Measurements from ENCODE around the gene ADAP1. TPM values are rescaled to one million over a fixed set of nuclear protein-coding genes. Genes with fewer than 3 reads are reported as not detected.
"Not testable (repeated sequence)": the region's sequence is repeated elsewhere in the genome, so short reads cannot be mapped to it uniquely, and the experiment has no call there.

ADAP1 gene
- total RNA-seq, 2 experiments from 2014 or later = 34.6 to 40.9 TPM

DNA sequence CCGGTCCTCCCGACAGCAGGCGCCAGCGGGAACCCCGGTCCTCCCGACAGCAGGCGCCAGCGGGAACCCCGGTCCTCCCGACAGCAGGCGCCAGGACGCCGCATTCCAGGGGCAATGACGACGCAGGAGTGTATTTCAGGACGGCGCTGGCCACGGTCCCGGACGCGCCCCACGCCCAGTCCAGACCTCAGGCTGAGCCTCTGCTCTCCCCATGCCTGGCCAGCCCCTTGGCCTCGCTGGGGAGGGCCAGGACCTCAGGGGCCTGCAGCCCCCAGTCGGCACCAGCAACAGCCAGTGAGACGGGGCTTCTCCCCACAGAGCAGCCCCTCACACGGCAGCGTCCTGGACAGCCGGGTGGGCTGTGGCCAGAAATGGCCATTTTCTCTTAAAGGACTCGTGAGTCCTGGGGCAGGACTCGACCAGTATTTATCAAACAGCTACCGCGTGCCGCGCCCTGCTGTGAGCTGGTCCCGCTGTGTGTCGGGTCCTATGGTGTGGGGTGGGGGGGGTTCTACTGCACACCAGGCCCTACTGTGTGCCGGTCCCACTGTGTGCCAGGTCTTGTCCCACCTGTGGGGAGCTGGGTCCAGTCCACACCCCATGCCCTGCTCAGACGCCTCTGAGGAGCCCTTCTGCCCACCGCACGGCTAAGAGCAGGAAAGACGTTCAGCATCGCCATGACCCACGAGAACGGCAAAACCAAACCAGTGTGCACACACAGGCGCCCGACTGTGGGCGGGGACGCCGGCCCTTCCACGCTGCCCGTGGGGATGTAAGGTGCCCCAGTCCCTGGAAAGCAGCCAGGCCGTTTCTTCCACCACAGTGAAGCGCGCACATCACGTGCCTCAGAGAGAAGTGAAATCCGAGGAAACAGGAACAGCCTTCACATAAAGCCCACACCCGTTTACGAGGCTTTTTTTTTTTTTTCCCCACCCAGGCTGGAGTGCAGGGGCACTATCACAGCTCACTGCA lies 44.8 kb downstream of the ADAP1 start:
- ATAC-seq (no peak), DNase-seq (no peak)
- no peaks in the 10 kb centered on the region for H3K27me3 Mint-ChIP-seq
- TF ChIP-seq, protein P1, sequence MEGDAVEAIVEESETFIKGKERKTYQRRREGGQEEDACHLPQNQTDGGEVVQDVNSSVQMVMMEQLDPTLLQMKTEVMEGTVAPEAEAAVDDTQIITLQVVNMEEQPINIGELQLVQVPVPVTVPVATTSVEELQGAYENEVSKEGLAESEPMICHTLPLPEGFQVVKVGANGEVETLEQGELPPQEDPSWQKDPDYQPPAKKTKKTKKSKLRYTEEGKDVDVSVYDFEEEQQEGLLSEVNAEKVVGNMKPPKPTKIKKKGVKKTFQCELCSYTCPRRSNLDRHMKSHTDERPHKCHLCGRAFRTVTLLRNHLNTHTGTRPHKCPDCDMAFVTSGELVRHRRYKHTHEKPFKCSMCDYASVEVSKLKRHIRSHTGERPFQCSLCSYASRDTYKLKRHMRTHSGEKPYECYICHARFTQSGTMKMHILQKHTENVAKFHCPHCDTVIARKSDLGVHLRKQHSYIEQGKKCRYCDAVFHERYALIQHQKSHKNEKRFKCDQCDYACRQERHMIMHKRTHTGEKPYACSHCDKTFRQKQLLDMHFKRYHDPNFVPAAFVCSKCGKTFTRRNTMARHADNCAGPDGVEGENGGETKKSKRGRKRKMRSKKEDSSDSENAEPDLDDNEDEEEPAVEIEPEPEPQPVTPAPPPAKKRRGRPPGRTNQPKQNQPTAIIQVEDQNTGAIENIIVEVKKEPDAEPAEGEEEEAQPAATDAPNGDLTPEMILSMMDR (IDR thresholded peaks at IDR 0.05) = no peak
- H3K27ac Mint-ChIP-seq = no peak overlapping the region
- no peaks in the 10 kb centered on the region for H3K9me3 Mint-ChIP-seq
- intact Hi-C loops (cut with micrococcal nuclease) = loop anchor here (5.0 kb wide), 3 partner anchors 38 to 63 kb away; no protein-coding TSS in a partner anchor
- H3K36me3 Mint-ChIP-seq (ENCODE audit: low read depth) = peaks cover 6% of the 10 kb centered on the region
- CTCF ChIA-PET = interaction anchor here (0.6 to 2.8 kb wide), 12 partner anchors 10 to 135 kb away, joined by 3 to 11 read pairs (median 6); no protein-coding TSS in a partner anchor
- peaks cover 14% of the 10 kb centered on the region for H3K4me1 Mint-ChIP-seq (ENCODE audit: low read depth)
- POLR2A ChIA-PET = interaction anchor here (0.6 to 1.8 kb wide), 5 partner anchors 13 to 65 kb away, joined by 3 to 8 read pairs (median 4); partner anchors contain the start of gene COX19
- peak overlapping the region; percentile 41 for H3K4me3 Mint-ChIP-seq

- Mint-ChIP-seq H3K4me3 (peak overlapping the region; percentile 21), H3K4me1 (ENCODE audit: low read depth) (peaks cover 14% of the 10 kb centered on the region), H3K36me3 (ENCODE audit: low read depth) (peaks cover 10% of the 10 kb centered on the region)
- H3K27me3 Mint-ChIP-seq, H3K27ac Mint-ChIP-seq, H3K9me3 Mint-ChIP-seq: not testable (repeated sequence)
- ChIA-PET CTCF (interaction anchor here (0.9 to 2.8 kb wide), 12 partner anchors 9 to 84 kb away, joined by 3 to 11 read pairs (median 6); no protein-coding TSS in a partner anchor), POLR2A (interaction anchor here (0.9 to 1.6 kb wide), 2 partner anchors 19 to 66 kb away, joined by 3 to 5 read pairs; partner anchors contain the start of gene COX19)
- DNase-seq (peak; percentile 76), ATAC-seq (peak; percentile 83)
- intact Hi-C loops (cut with micrococcal nuclease) = loop anchor here (5.0 kb wide), 2 partner anchors 49 to 64 kb away; no protein-coding TSS in a partner anchor
- TF ChIP-seq, protein P1 (IDR thresholded peaks at IDR 0.05) = peak; percentile 87
Measured at GRCh38 chr7:908591-909357, 45.7 kb downstream of the ADAP1 start.

- intact Hi-C loops (cut with micrococcal nuclease) = loop anchor here (5.0 kb wide), 2 partner anchors 49 to 64 kb away; no protein-coding TSS in a partner anchor
- peaks cover 14% of the 10 kb centered on the region for H3K4me1 Mint-ChIP-seq (ENCODE audit: low read depth)
- CTCF ChIA-PET = interaction anchor here (0.9 to 2.8 kb wide), 11 partner anchors 9 to 85 kb away, joined by 3 to 11 read pairs (median 7); no protein-coding TSS in a partner anchor
Measured at GRCh38 chr7:908159-908581, 46.3 kb downstream of the ADAP1 start.

DNA sequence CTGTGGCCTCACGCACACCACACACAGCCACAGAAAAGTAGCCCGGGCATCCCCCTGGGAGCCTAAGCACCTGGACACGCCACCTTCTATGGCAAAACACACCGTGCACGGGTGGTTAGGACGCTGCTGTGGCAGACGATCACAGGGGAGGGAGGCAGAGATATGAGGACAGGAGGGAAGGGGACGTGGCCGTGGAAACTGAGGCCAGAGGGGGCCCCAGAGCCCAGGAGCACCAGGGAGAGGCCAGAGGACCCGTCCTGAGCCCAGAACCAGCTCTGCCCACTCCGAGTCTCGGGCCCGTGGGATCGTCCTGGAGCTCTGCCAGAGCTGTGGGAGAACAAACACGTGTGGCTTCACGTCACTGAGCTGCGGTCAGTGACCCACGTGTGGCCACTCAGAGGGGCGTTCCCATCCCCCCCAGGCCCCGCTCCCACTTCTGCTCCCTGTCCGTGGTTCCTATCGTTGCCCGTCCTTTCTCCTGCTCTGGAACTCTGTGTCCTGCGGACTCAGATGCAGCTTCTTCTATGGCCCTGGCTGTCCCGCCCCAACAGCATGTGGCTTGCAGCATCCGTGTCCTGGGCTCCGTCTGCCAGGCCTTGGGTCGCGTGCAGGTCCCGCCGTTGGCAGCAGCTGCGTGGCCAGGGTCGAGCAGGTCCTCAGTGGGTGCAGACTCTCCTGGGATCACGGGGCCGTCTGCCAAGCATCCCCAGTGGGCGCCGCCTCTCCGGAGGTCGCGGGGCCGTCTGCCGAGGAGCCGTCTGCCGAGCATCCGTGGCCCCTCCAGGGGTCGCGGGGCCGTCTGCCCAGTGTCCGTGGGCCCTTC lies 47.1 kb downstream of the ADAP1 start:
- POLR2A ChIA-PET = interaction anchor here (0.8 to 1.6 kb wide), 6 partner anchors 14 to 68 kb away, joined by 3 to 5 read pairs (median 3); partner anchors contain the start of gene COX19
- Mint-ChIP-seq H3K4me1 (ENCODE audit: low read depth) (peaks cover 12% of the 10 kb centered on the region), H3K36me3 (ENCODE audit: low read depth) (peaks cover 18% of the 10 kb centered on the region), H3K9me3 (no peaks in the 10 kb centered on the region), H3K27ac (no peak overlapping the region), H3K4me3 (no peak overlapping the region), H3K27me3 (no peaks in the 10 kb centered on the region)
- CTCF ChIA-PET = interaction anchor here (0.9 to 2.5 kb wide), 9 partner anchors 14 to 86 kb away, joined by 3 to 11 read pairs (median 4); no protein-coding TSS in a partner anchor
- ATAC-seq (peak; percentile 34), DNase-seq (peak; percentile 47)
- TF ChIP-seq, protein P1 (IDR thresholded peaks at IDR 0.05) = no peak
- intact Hi-C loops (cut with micrococcal nuclease) = loop anchor here (5.0 kb wide), 2 partner anchors 50 to 65 kb away; no protein-coding TSS in a partner anchor

More at GRCh38 chr7:908159-908581, 46.3 kb downstream of the ADAP1 start:
- Mint-ChIP-seq H3K27me3 (no peaks in the 10 kb centered on the region), H3K4me3 (no peak overlapping the region), H3K36me3 (ENCODE audit: low read depth) (peaks cover 11% of the 10 kb centered on the region), H3K27ac (no peak overlapping the region), H3K9me3 (no peaks in the 10 kb centered on the region)
- TF ChIP-seq, protein P1 (IDR thresholded peaks at IDR 0.05) = no peak
- DNase-seq = no peak
- no peak for ATAC-seq
- POLR2A ChIA-PET = interaction anchor here (0.8 to 1.6 kb wide), 4 partner anchors 13 to 66 kb away, joined by 3 to 5 read pairs (median 4); partner anchors contain the start of gene COX19

Measured in activated CD8-positive, alpha-beta T cell treated with anti-CD3 and anti-CD28 coated beads for 36 hours (primary cell).